OCI-LY1 (cell line): ENCODE measurements around the gene DONSON.
A peak's percentile ranks its signal among the peaks of the same experiment; 100 is the strongest.

Experiments
- H2AFZ ChIP-seq: fragments of 200-600 bp; sonication (generic), shearing (Covaris generic); 2 replicates; pipeline ENCODE4 v1.6.0; 2014; ENCODE audit warnings: antibody characterized with exemption, mild to moderate bottlenecking, low read length
- H3F3A ChIP-seq: fragments of 200-600 bp; sonication (generic), shearing (Covaris generic); 2 replicates; pipeline ENCODE4 v1.6.0; 2014; ENCODE audit warnings: mild to moderate bottlenecking, antibody characterized with exemption, low read length, moderate library complexity; ENCODE audit not compliant: insufficient read depth
- H3K27ac ChIP-seq: fragments of 200-600 bp; sonication (generic); 2 replicates; pipeline ENCODE4 v1.5.1; 2014; ENCODE audit warnings: low read length, mixed run types, mild to moderate bottlenecking, low read depth; ENCODE audit not compliant: poor library complexity, severe bottlenecking
- H3K27me3 ChIP-seq: fragments of 200-600 bp; sonication (generic); 2 replicates; pipeline ENCODE4 v1.6.0; 2014; ENCODE audit warnings: antibody characterized with exemption, mild to moderate bottlenecking, low read length, moderate library complexity; ENCODE audit not compliant: insufficient read depth
- H3K36me3 ChIP-seq: fragments of 200-600 bp; sonication (generic); 2 replicates; pipeline ENCODE4 v1.6.1; 2014; ENCODE audit warnings: mild to moderate bottlenecking, antibody characterized with exemption, low read length, moderate library complexity, mixed read lengths; ENCODE audit not compliant: insufficient read depth
- H3K4me1 ChIP-seq: fragments of 200-600 bp; sonication (generic); 2 replicates; pipeline ENCODE4 v1.5.1; 2014; ENCODE audit warnings: mild to moderate bottlenecking, low read length, moderate library complexity; ENCODE audit not compliant: insufficient read depth, severe bottlenecking
- H3K4me2 ChIP-seq: fragments of 200-600 bp; sonication (generic), shearing (Covaris generic); 2 replicates; pipeline ENCODE4 v1.6.1; 2014; ENCODE audit warnings: low read length
- H3K4me3 ChIP-seq: fragments of 200-600 bp; sonication (generic); 2 replicates; pipeline ENCODE4 v1.5.1; 2014; ENCODE audit warnings: low read length, low read depth, mild to moderate bottlenecking, mixed read lengths; ENCODE audit not compliant: poor library complexity, severe bottlenecking
- H3K79me2 ChIP-seq: fragments of 200-600 bp; shearing (Covaris generic); 2 replicates; pipeline ENCODE4 v1.6.1; 2016; ENCODE audit warnings: mixed run types, low read length, mixed read lengths; ENCODE audit not compliant: insufficient read depth
- H3K9ac ChIP-seq: fragments of 200-600 bp; sonication (generic), shearing (Covaris generic); 2 replicates; pipeline ENCODE4 v1.6.1; 2014; ENCODE audit warnings: mild to moderate bottlenecking, low read length, mixed read lengths
- H3K9me2 ChIP-seq: fragments of 200-600 bp; sonication (generic), shearing (Covaris generic); 2 replicates; pipeline ENCODE4 v1.6.1; 2014; ENCODE audit warnings: low read depth, mild to moderate bottlenecking, low read length, mixed read lengths
- H3K9me3 ChIP-seq: fragments of 200-600 bp; shearing (Covaris generic); 2 replicates; pipeline ENCODE4 v1.6.1; 2014; ENCODE audit warnings: low read length, mixed read lengths
- H4K20me1 ChIP-seq: fragments of 200-600 bp; sonication (generic), shearing (Covaris generic); 2 replicates; pipeline ENCODE4 v1.6.0; 2016; ENCODE audit warnings: mild to moderate bottlenecking, low read length; ENCODE audit not compliant: insufficient read depth
- EZH2 ChIP-seq: fragments of 200-600 bp; sonication (generic), shearing (Covaris generic); IDR thresholded peaks from 2 replicates; pipeline ENCODE4 v1.8.0; 2017; ENCODE audit warnings: borderline replicate concordance, mixed run types, mild to moderate bottlenecking, antibody characterized with exemption, low read length, moderate library complexity, mixed read lengths
- TF ChIP-seq, protein P1 (sequence below): fragments of 200-600 bp; sonication (generic), shearing (Covaris generic); IDR thresholded peaks from 2 replicates; pipeline ENCODE4 v1.5.1; 2017; ENCODE audit warnings: mild to moderate bottlenecking, antibody characterized with exemption, low read length, moderate library complexity, mixed read lengths

DONSON gene

DNA sequence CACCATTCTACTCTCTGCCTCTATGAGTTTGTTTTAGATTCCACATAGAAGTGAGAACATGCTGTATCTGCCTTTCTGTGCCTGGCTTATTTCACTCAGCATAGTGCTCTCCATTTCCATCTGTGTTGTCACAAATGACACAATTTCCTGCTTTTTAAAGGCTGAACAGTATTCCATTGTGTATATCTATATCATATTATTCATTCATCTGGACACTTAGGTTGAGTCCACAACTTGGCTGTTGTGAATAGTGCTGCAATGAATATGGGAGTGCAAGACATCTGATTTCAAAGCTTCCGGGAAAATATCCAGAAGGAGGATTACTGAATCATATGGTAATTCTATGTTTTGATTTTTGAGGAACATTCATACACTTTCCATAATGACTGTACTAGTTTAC, 20.1 kb upstream of the DONSON start:
- H3K4me2 ChIP-seq, result no peak overlapping the region
- H3K79me2 ChIP-seq, result no peaks in the 10 kb centered on the region
- no peak overlapping the region for H3K27ac ChIP-seq
- no peak overlapping the region for H3K4me3 ChIP-seq
- no peaks in the 10 kb centered on the region for H4K20me1 ChIP-seq
- no peaks in the 10 kb centered on the region for H3K27me3 ChIP-seq
- no peaks in the 10 kb centered on the region for H3K4me1 ChIP-seq
- no peaks in the 10 kb centered on the region for H3K9me2 ChIP-seq
- no peak for TF ChIP-seq EZH2
- TF ChIP-seq, protein P1, sequence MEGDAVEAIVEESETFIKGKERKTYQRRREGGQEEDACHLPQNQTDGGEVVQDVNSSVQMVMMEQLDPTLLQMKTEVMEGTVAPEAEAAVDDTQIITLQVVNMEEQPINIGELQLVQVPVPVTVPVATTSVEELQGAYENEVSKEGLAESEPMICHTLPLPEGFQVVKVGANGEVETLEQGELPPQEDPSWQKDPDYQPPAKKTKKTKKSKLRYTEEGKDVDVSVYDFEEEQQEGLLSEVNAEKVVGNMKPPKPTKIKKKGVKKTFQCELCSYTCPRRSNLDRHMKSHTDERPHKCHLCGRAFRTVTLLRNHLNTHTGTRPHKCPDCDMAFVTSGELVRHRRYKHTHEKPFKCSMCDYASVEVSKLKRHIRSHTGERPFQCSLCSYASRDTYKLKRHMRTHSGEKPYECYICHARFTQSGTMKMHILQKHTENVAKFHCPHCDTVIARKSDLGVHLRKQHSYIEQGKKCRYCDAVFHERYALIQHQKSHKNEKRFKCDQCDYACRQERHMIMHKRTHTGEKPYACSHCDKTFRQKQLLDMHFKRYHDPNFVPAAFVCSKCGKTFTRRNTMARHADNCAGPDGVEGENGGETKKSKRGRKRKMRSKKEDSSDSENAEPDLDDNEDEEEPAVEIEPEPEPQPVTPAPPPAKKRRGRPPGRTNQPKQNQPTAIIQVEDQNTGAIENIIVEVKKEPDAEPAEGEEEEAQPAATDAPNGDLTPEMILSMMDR, result no peak
- H3K36me3 ChIP-seq, result peaks cover 9% of the 10 kb centered on the region; the same call in 1 of the 2 replicates
- no peaks in the 10 kb centered on the region for H3K9me3 ChIP-seq
- H2AFZ ChIP-seq, result no peak overlapping the region
- H3K9ac ChIP-seq, result no peak overlapping the region
- H3F3A ChIP-seq, result no peaks in the 10 kb centered on the region

DNA sequence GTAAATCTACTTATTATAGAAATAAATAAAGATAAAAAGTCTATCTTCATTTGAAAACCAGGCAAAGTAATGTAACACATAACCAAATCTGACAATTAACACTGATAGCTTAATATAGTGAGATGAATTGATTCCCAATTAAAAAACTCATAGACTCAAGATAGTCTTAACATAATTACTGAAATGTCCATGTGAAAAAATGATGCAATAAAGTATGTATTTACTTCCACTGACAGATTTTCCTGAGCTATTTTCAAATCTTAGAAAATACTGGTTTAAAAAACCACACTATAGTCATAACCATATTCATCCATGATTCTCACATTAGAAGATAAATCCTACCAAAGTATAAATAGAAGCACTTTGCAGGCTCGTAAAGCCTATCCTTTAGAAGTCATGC, 9.6 kb upstream of the DONSON start:
- H3K9me3 ChIP-seq, result no peaks in the 10 kb centered on the region
- no peaks in the 10 kb centered on the region for H4K20me1 ChIP-seq
- H2AFZ ChIP-seq, result no peak overlapping the region
- H3K9me2 ChIP-seq, result no peaks in the 10 kb centered on the region
- no peak overlapping the region for H3K4me2 ChIP-seq
- no peaks in the 10 kb centered on the region for H3K27me3 ChIP-seq
- peaks cover 33% of the 10 kb centered on the region for H3K36me3 ChIP-seq
- no peaks in the 10 kb centered on the region for H3K79me2 ChIP-seq
- no peak overlapping the region for H3K9ac ChIP-seq
- H3K27ac ChIP-seq, result no peak overlapping the region
- H3K4me1 ChIP-seq, result no peaks in the 10 kb centered on the region
- no peak overlapping the region for H3K4me3 ChIP-seq
- TF ChIP-seq EZH2, result no peak
- TF ChIP-seq, protein P1, result no peak
- no peaks in the 10 kb centered on the region for H3F3A ChIP-seq

DNA sequence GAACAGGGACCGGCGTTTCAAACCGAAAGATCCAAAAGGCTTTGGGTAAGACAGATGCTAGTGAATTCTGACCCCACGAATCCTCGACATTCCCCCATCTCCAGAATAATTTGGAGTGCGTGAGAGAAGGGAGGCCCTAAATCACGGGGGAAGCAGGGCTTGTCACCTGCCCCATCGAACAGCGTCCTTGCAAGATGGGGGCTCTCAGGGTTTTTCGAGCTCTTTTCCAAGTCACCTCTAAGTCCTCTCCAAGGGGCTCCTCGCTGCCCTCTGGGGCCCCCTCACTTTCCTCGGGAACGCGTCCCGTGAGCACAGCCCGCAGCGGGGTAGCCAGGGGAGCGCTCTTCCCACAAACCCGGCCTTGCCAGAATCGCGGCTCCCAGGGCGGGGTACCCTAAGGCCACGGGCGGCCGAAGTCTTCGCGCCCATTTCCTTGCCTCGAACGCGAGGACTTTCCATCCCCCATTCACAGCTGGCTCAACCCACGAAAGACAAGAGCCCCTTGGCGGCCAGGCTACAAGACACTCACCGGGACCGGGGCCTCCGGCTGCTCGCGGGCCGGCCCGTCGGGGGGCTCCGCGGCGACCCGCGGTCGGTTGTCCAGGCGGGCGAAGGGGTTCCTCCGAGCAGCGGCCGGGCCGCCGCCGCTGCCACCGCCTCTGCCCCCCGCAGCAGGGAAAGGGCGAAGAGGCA, 546 bp downstream of the DONSON start:
- no peak for TF ChIP-seq EZH2
- TF ChIP-seq, protein P1, result no peak
- Histone ChIP-seq H4K20me1 (no peaks in the 10 kb centered on the region), H2AFZ (0 out of 2 replicates have a peak overlapping the region, but pooled peaks have one; percentile 15), H3K4me2 (peak overlapping the region; percentile 99), H3F3A (no peaks in the 10 kb centered on the region), H3K4me3 (peak overlapping the region; percentile 87), H3K27ac (peak overlapping the region; percentile 21), H3K9me2 (no peaks in the 10 kb centered on the region), H3K4me1 (peaks cover 22% of the 10 kb centered on the region), H3K9ac (peak overlapping the region; percentile 96), H3K9me3 (no peaks in the 10 kb centered on the region), H3K36me3 (peaks cover 37% of the 10 kb centered on the region), H3K27me3 (no peaks in the 10 kb centered on the region), H3K79me2 (peaks cover 23% of the 10 kb centered on the region)
